GM12892 (cell line): ENCODE data around the gene FSCN2.

Source experiments
- POLR2A ChIP-seq: IDR thresholded peaks from 2 replicates; pipeline ENCODE4 v1.6.1; 2011; ENCODE audit warnings: low read depth, low read length, control low read depth
- POLR2AphosphoS5 ChIP-seq: IDR thresholded peaks from 2 replicates; pipeline ENCODE4 v1.6.1; 2011; ENCODE audit warnings: low read depth, low read length, control low read depth
- TAF1 ChIP-seq: IDR thresholded peaks from 2 replicates; pipeline ENCODE4 v1.6.1; 2011; ENCODE audit warnings: low read depth, mild to moderate bottlenecking, control low read depth, low read length, borderline replicate concordance

- no peak for TF ChIP-seq POLR2AphosphoS5
- no peak for TF ChIP-seq POLR2A
- TF ChIP-seq TAF1: no peak
Observed at GRCh38 chr17:81528384-81528650, 140 bp downstream of the FSCN2 start.
